ES-I3 (cell line): ENCODE measurements around the gene KCTD5.
"Not testable (repeated sequence)": the region's sequence is repeated elsewhere in the genome, so short reads cannot be mapped to it uniquely, and the experiment has no call there.

ENCODE experiments used
- H3K36me3 ChIP-seq: 2 replicates; pipeline ENCODE4 v1.6.1; 2013; ENCODE audit warnings: mild to moderate bottlenecking, low read length, control low read depth, moderate library complexity; ENCODE audit not compliant: insufficient read depth
- H3K4me1 ChIP-seq: 2 replicates; pipeline ENCODE4 v1.6.1; 2013; ENCODE audit warnings: mild to moderate bottlenecking, control low read depth, low read length; ENCODE audit not compliant: insufficient read depth
- H3K9ac ChIP-seq: 2 replicates; pipeline ENCODE4 v1.6.1; 2013; ENCODE audit warnings: low read depth, mild to moderate bottlenecking, low read length, moderate library complexity
- H3K9me3 ChIP-seq: 2 replicates; pipeline ENCODE4 v1.6.1; 2013; ENCODE audit warnings: mild to moderate bottlenecking, low read length, moderate library complexity; ENCODE audit not compliant: control insufficient read depth, insufficient read depth

KCTD5 gene

DNA sequence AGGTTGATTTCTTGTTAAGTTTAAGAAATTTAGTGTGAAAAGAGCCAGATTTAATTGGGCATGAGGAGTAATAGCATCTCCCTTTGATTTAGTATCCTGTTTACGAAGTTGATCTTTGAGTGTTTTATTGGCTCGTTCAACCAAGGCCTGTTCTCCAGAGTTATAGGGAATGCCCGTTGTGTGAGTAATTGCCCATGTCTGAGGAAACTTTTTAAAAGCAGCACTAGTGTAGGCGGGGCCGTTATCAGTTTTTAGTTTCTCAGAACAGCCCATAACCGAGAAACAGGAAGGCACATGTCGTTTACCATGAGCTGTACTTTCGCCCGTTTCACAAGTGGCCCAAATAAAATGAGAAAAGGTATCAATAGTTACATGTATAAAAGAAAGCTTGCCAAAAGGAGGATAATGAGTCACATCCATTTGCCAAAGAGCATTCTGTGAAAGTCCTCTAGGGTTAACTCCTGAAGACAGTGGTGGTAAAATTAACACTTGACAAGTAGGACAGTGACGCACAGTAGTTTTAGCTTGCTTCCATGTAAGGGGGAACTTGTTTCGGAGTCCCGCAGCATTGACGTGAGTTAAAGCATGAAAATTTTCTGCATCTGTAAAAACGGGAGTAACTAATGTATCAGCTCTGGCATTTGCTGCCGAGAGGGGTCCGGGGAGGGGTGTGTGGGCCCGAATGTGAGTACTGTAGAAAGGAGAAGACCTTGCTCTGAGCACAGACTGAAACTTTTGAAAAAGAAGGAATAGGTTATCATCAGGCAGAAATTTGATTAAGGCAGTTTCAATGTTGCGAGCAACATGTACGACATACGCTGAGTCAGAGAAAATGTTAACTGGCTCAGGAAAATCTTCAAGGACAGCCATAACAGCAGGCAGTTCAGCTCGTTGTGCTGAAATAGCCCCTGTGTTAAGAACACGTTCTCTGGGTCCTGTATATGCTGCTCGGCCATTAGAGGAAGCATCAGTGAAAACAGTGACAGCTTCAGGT lies 18.5 kb upstream of the KCTD5 start:
- Histone ChIP-seq H3K9ac (no peak overlapping the region), H3K4me1 (no peaks in the 10 kb centered on the region), H3K36me3 (no peaks in the 10 kb centered on the region)

DNA sequence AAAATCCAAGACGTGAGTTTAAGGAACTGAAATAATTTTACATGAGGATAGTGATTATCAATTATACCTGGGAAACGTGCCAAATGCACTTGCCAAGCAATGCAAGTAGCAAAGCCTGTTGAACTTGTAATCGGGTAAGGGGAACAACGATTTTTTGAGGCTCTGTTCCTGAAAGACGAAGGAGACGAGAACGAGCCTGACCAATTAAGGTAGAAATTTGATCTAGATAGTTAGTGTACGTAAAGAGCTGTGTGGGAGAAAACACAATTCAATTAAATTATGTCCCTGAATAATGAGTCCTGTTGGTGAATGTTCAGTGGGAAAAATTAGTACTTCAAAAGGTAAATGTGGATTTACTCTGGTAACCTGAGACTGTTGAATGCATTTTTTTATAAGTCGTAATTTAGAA lies 17.7 kb upstream of the KCTD5 start:
- Histone ChIP-seq H3K9me3 (no peaks in the 10 kb centered on the region), H3K36me3 (no peaks in the 10 kb centered on the region), H3K9ac (no peak overlapping the region), H3K4me1 (no peaks in the 10 kb centered on the region)

More for the DNA sequence above, 18.5 kb upstream of the KCTD5 start:
- H3K9me3 ChIP-seq: no peaks in the 10 kb centered on the region

DNA sequence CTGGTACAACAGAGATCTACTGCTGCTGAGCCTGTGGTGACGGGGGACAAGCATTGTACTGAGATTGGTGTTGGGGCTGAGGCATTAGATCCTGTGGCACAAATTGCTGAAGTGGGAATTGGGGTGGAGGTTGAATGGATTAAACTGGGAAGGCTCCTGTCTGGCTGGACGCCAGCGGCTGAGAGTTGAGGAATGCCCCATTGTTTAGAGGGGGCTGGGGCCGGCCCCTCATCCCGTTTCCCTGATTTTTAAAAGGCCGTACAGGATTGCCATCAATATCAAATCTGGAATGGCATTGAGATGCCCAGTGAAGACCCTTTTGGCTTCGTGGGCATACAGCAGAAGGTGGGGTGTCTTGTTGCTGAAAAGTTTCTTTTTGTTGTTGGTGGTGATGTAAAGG lies 15.7 kb upstream of the KCTD5 start:
- not testable (repeated sequence) for H3K36me3 ChIP-seq, H3K9me3 ChIP-seq, H3K4me1 ChIP-seq, H3K9ac ChIP-seq

DNA sequence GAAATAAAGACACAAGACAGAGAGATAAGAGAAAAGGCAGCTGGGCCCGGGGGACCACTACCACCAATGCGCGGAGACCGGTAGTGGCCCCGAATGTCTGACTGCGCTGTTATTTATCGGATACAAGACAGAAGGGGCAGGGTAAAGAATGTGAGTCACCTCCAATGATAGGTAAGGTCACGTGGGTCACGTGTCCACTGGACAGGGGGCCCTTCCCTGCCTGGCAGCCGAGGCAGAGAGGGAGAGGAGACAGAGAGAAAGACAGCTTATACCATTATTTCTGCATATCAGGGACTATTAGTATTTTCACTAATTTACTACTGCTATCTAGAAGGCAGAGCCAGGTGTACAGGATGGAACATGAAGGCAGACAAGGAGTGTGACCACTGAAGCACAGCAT lies 12.7 kb upstream of the KCTD5 start:
- H3K9ac ChIP-seq, H3K4me1 ChIP-seq, H3K9me3 ChIP-seq, H3K36me3 ChIP-seq: not testable (repeated sequence)

DNA sequence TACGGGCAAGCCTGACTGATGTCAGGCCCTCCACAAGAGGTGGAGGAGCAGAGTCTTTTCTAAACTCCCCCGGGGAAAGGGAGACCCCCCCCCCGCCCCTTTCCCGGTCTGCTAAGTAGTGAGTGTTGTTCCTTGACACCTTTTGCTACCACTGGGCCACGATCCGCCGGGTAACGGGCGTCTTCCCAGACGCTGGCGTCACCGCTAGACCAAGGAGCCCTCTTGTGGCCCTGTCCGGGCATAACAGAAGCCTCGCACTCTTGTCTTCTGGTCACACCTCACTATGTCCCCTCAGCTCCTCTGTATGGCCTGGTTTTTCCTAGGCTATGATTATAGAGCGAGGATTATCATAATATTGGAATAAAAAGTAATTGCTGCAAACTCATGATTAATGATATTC lies 12.3 kb upstream of the KCTD5 start:
- not testable (repeated sequence) for H3K36me3 ChIP-seq, H3K9me3 ChIP-seq, H3K4me1 ChIP-seq, H3K9ac ChIP-seq

DNA sequence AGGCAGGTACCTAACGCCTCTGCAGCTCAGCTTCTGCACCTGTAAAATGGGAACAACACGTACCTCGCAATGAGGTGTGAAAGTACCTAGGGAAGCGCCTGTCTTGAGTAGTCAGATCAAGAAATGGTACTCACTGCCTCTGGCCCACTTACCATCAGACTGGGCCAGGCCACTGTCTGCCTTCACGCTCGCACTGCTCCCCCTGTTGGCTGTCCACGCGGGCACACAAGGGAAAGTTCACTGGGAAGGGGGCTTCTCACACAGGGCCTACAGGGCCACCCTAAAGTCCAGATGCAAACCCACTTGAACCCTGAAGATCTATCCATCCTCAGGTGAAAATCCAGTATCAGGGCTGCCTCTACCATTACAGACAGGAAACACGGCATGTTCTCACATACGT lies 11.1 kb upstream of the KCTD5 start:
- not testable (repeated sequence) for H3K4me1 ChIP-seq

DNA sequence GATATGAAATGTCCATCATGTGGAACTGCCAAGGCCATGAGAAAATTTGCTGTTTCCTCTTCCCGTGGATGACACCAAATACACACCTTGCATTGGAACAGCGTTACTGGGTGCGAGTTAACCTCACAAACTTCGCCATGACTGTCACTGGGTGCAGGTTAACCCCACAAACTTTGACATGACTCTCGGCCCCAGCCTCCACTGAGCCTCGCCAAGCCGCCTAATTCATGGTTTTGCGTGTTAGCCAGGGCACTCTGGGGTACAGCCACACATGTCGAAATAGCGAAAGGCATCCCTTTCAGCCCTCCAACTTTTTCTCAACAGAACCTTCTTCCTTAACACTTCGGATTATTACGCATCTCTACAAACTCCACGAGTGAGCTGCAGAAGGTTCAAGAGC lies 10.6 kb upstream of the KCTD5 start:
- H3K9me3 ChIP-seq: no peaks in the 10 kb centered on the region
- no peak overlapping the region for H3K9ac ChIP-seq

More for the DNA sequence above, 11.1 kb upstream of the KCTD5 start:
- not testable (repeated sequence) for H3K9me3 ChIP-seq, H3K36me3 ChIP-seq, H3K9ac ChIP-seq

DNA sequence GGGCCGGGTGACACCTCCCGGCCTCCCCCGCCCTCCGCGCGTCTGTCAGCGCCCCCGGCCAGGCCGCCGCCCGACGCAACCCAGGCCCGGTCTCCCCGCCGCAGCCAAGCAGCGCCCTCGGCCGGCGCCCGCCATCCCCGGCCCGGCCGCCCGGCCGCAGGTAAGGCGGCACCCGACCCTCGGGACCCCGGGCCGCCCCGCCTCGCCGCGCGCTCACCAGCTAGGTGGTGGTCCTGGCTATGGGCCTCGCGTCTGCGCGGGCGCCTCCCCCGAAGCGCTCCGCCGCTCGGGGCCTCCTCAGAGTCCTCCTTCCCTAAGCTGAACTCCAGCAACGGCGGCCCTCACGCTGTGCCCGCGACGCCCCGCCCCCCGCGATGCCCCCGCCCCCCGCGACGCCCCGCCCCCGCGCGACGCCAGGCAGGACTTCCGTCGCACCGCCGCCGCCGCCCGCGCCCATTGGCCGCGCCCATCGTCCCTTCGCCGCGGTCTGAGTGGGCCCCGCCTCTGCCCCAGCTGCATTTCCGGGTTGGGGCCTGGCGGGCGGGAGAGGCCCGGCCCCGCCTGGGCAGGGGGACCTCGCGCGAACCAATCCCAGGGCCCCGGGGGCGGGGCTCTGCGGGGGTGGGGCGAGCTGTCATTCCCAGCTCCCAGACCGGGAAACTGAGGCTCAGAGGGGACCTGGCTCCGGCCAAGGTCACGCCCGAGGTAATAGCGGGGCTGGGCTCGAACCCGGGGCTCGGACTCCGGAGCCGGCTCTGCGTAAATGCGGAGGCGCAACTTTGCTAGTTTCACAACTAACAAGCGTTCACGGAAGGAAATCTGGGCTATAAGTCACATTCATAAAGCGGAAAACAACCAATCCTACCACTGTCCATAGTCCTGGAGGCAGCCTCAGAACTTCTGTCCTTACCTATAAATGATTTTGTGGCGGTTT lies 9.0 kb upstream of the KCTD5 start:
- H3K4me1 ChIP-seq: no peaks in the 10 kb centered on the region
- H3K36me3 ChIP-seq: no peaks in the 10 kb centered on the region
- peak overlapping the region; percentile 58; the same call in 1 of the 2 replicates for H3K9ac ChIP-seq
- H3K9me3 ChIP-seq: no peaks in the 10 kb centered on the region

More for the DNA sequence above, 10.6 kb upstream of the KCTD5 start:
- no peaks in the 10 kb centered on the region for H3K36me3 ChIP-seq
- no peaks in the 10 kb centered on the region for H3K4me1 ChIP-seq

DNA sequence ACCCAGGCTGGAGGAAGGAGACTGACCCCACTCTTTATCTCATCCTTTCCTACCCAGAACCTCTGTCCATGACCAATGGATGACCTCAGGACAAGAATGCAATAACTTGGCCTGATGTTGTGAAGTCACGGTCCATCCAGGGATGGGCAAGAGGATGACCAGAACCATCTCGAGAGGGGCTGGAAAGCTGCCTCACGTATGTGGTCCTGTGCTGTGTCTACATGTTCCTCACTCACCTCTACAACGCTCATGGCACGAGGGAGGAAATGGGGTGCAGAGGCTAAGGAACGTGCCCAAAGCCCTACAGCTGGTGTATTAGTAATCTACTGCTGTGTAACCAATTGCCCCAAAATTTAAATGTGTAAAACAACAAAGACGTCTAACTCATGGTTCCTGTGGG lies 7.3 kb upstream of the KCTD5 start:
- no peak overlapping the region for H3K9ac ChIP-seq
- H3K9me3 ChIP-seq: no peaks in the 10 kb centered on the region
- H3K36me3 ChIP-seq: no peaks in the 10 kb centered on the region
- no peaks in the 10 kb centered on the region for H3K4me1 ChIP-seq

DNA sequence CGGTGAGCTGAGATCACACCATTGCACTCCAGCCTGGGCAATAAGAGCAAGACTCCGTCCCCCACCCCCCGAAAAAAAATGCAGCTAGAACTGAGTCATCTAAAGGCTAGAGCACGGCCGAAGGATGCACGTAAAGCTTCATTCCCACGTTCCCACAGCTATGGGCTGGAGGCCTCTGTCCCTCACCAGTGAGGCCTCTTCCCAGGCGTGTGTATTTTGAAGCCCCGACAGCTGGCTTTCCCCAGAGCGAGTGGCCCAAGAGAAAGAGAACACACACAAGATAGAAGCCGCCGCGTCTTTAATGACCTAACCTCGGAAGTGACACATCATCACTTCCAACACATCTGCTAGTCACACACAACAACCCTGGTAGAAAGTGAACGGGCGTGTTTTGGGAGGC lies 6.6 kb upstream of the KCTD5 start:
- Histone ChIP-seq H3K9ac (no peak overlapping the region), H3K4me1 (no peaks in the 10 kb centered on the region)

DNA sequence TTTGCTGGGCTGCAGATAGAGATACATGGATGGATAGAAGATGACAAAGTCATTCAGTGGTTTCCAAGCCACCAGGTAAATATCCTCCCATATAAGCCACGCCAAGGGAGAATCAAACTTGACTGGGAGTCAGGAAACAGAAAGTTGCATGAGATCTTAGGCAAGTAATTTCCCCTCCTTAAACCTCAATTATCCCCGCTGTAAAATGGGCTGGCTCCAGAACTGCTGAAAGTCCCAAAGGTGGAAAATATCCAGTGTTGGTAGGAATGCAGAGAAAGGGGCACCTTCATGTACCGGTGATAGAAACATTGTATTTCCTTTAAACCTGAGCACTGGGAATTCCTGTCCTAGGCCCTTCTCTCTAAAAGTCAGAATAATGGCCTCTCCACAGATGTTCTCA lies 5.4 kb upstream of the KCTD5 start:
- not testable (repeated sequence) for H3K9ac ChIP-seq, H3K4me1 ChIP-seq, H3K9me3 ChIP-seq, H3K36me3 ChIP-seq

More for the DNA sequence above, 6.6 kb upstream of the KCTD5 start:
- Histone ChIP-seq H3K9me3 (no peaks in the 10 kb centered on the region), H3K36me3 (no peaks in the 10 kb centered on the region)

DNA sequence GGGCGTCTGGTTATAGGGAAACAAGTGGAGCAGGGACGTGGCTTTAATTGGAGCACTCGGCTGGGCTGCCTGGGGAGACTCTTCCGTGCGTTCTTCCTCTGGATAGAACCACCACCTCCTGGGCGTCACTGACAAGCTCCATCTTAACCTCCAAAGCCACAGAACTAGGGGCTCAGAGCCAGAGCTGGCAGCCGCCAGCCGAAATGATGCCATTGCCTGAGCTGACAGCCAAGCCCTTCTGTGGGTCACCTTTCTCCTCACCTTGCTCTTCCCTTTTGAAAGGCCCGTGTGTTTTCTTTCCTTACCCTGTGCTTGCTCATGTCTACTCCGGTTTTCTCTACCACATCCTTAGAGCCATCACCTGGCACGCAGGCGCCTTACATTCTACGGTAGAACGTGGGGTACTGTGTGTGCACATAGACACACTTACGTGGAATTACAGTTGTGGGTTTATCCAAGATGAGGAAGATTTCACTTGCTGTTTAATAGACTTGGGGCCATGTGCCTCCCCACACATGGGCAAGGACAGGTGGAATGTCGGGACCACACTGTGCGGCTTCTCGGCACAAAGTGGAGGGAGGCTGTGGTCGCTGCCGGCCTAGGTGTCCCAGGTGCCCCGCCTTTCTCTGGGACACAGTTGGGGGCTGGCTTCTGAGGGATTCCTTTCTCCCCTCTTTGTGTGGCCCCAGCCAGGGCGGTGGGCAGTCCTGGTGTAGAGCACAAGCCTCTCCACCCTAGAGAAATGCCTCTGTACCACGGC lies 3.9 kb upstream of the KCTD5 start:
- H3K36me3 ChIP-seq, H3K9me3 ChIP-seq, H3K9ac ChIP-seq, H3K4me1 ChIP-seq: not testable (repeated sequence)

DNA sequence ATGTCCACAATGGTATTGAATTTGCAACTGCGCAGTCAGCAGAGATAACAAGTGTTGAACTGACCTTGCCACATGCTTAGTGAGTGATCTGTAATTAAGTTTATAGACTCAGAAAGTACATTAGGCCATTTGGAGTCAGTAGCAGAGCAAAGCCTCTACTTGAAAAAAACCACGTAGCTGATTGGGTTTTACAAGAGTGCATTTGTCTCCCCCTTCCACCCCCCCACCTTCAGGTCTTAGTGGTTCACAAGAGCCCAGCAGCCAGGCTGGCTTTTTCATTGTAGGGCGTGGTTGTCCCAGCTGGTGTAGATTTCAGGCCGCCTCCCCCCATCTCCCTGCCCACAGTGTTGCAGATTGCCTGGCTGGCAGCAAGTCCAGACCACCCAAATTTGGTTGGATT lies 2.4 kb upstream of the KCTD5 start:
- H3K9me3 ChIP-seq, H3K36me3 ChIP-seq, H3K9ac ChIP-seq, H3K4me1 ChIP-seq: not testable (repeated sequence)

DNA sequence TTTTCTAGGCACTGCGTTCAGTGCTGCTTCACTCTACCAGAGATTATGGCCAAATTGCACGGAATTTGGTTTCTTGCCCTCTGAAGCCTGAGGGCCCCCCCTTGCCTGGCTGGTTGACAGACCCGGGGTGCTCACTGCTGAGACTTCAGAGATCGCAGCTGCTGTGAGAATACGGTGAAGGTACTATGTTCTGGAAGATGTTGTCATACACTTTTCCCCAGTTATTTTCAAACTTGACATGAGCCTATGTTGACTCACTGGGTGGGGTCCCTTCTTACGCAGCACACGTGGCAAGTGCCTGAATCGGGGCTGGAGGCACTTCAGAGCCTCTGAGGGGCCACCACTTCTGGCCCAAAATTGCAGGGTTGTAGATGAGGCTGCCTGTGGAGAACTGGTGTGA lies 2.0 kb upstream of the KCTD5 start:
- H3K9me3 ChIP-seq, H3K9ac ChIP-seq, H3K36me3 ChIP-seq, H3K4me1 ChIP-seq: not testable (repeated sequence)
